NCI-H1436 (cell line): Measurements from ENCODE around the gene TMEM106C.

Experiments
- DNase-seq: peaks from one replicate; lab custom pipeline; 2025; lab: John Stamatoyannopoulos, UW

TMEM106C gene

GRCh38 chr12:47963340-47964040 is at the start of gene TMEM106C:
Gene TMEM106C, plus strand, starts transcription at chr12:47963596. Its CDS starts 641 bp downstream, at chr12:47964237.
- DNase-seq = peak; percentile 87

GRCh38 chr12:47920913-47921312 is 42.5 kb upstream of the TMEM106C start:
- no peak for DNase-seq

GRCh38 chr12:47921907-47922306 is 41.5 kb upstream of the TMEM106C start:
- DNase-seq = no peak

GRCh38 chr12:47927346-47927745 is 36.0 kb upstream of the TMEM106C start:
- no peak for DNase-seq

- no peak for DNase-seq
These were observed 32.8 kb upstream of the TMEM106C start for GRCh38 chr12:47930634-47931033.

GRCh38 chr12:47931187-47931586 is 32.2 kb upstream of the TMEM106C start:
- no peak for DNase-seq

- DNase-seq = no peak
These were observed 28.2 kb upstream of the TMEM106C start for GRCh38 chr12:47935184-47935583.

GRCh38 chr12:47938093-47938492 is 25.3 kb upstream of the TMEM106C start:
- no peak for DNase-seq

GRCh38 chr12:47938594-47938993 is 24.8 kb upstream of the TMEM106C start:
- DNase-seq = no peak

GRCh38 chr12:47939009-47939601 is 24.3 kb upstream of the TMEM106C start:
- DNase-seq = no peak

GRCh38 chr12:47940773-47941474 is 22.5 kb upstream of the TMEM106C start:
- no peak for DNase-seq

- no peak for DNase-seq
These were observed 22.0 kb upstream of the TMEM106C start for GRCh38 chr12:47941475-47941780.

GRCh38 chr12:47941871-47942613 is 21.4 kb upstream of the TMEM106C start:
- DNase-seq = no peak

- no peak for DNase-seq
These were observed 20.7 kb upstream of the TMEM106C start for GRCh38 chr12:47942614-47943225.

- no peak for DNase-seq
These were observed 19.6 kb upstream of the TMEM106C start for GRCh38 chr12:47943623-47944340.

GRCh38 chr12:47944685-47945340 is 18.6 kb upstream of the TMEM106C start:
- no peak for DNase-seq

- DNase-seq = no peak
These were observed 18.1 kb upstream of the TMEM106C start for GRCh38 chr12:47945341-47945728.

- no peak for DNase-seq
These were observed 16.7 kb upstream of the TMEM106C start for GRCh38 chr12:47946413-47947323.

GRCh38 chr12:47947341-47947740 is 16.1 kb upstream of the TMEM106C start:
- DNase-seq = no peak
